Measurements from ENCODE around the gene ANXA4.
"Not testable (repeated sequence)": the region's sequence is repeated elsewhere in the genome, so short reads cannot be mapped to it uniquely, and the experiment has no call there.

Gene ANXA4

GRCh38 chr2:69762025-69762424, 20.1 kb downstream of the ANXA4 start:
- H3K36me3 ChIP-seq (ENCODE audit: control insufficient read depth, insufficient read depth, low read length), result no peaks in the 10 kb centered on the region
- H3K9ac ChIP-seq (ENCODE audit: low read length), result no peak overlapping the region
- H3K27me3 ChIP-seq (ENCODE audit: control insufficient read depth, insufficient read depth, low read length), result no peaks in the 10 kb centered on the region
- H3K4me1 ChIP-seq (ENCODE audit: control insufficient read depth, insufficient read depth, low read length), result no peaks in the 10 kb centered on the region
- no peak overlapping the region for H3K4me3 ChIP-seq (ENCODE audit: low read depth, low read length)
- no peaks in the 10 kb centered on the region for H3K9me3 ChIP-seq (ENCODE audit: control insufficient read depth, insufficient read depth, low read depth, low read length)
- no peak overlapping the region for H3K27ac ChIP-seq (ENCODE audit: low read depth, low read length)

GRCh38 chr2:69762513-69763494, 20.9 kb downstream of the ANXA4 start:
- no peaks in the 10 kb centered on the region for H3K9me3 ChIP-seq (ENCODE audit: control insufficient read depth, insufficient read depth, low read depth, low read length)
- H3K27ac ChIP-seq (ENCODE audit: low read depth, low read length), result no peak overlapping the region
- H3K36me3 ChIP-seq (ENCODE audit: control insufficient read depth, insufficient read depth, low read length), result no peaks in the 10 kb centered on the region
- no peaks in the 10 kb centered on the region for H3K27me3 ChIP-seq (ENCODE audit: control insufficient read depth, insufficient read depth, low read length)
- H3K9ac ChIP-seq (ENCODE audit: low read length), result no peak overlapping the region
- H3K4me1 ChIP-seq (ENCODE audit: control insufficient read depth, insufficient read depth, low read length), result no peaks in the 10 kb centered on the region
- H3K4me3 ChIP-seq (ENCODE audit: low read depth, low read length), result no peak overlapping the region

GRCh38 chr2:69763831-69764230, 21.9 kb downstream of the ANXA4 start:
- H3K27ac ChIP-seq (ENCODE audit: low read depth, low read length); H3K36me3 ChIP-seq (ENCODE audit: control insufficient read depth, insufficient read depth, low read length); H3K4me3 ChIP-seq (ENCODE audit: low read depth, low read length); H3K27me3 ChIP-seq (ENCODE audit: control insufficient read depth, insufficient read depth, low read length); H3K9me3 ChIP-seq (ENCODE audit: control insufficient read depth, insufficient read depth, low read depth, low read length); H3K4me1 ChIP-seq (ENCODE audit: control insufficient read depth, insufficient read depth, low read length); H3K9ac ChIP-seq (ENCODE audit: low read length): not testable (repeated sequence)

GRCh38 chr2:69764286-69765095, 22.6 kb downstream of the ANXA4 start:
- Histone ChIP-seq H3K27me3 (ENCODE audit: control insufficient read depth, insufficient read depth, low read length) (no peaks in the 10 kb centered on the region), H3K9me3 (ENCODE audit: control insufficient read depth, insufficient read depth, low read depth, low read length) (no peaks in the 10 kb centered on the region), H3K4me1 (ENCODE audit: control insufficient read depth, insufficient read depth, low read length) (no peaks in the 10 kb centered on the region), H3K27ac (ENCODE audit: low read depth, low read length) (no peak overlapping the region), H3K4me3 (ENCODE audit: low read depth, low read length) (no peak overlapping the region), H3K36me3 (ENCODE audit: control insufficient read depth, insufficient read depth, low read length) (no peaks in the 10 kb centered on the region), H3K9ac (ENCODE audit: low read length) (no peak overlapping the region)

- no peaks in the 10 kb centered on the region for H3K27me3 ChIP-seq (ENCODE audit: control insufficient read depth, insufficient read depth, low read length)
- H3K9ac ChIP-seq (ENCODE audit: low read length), result no peak overlapping the region
- H3K27ac ChIP-seq (ENCODE audit: low read depth, low read length), result no peak overlapping the region
- no peaks in the 10 kb centered on the region for H3K9me3 ChIP-seq (ENCODE audit: control insufficient read depth, insufficient read depth, low read depth, low read length)
- H3K4me3 ChIP-seq (ENCODE audit: low read depth, low read length), result no peak overlapping the region
- H3K36me3 ChIP-seq (ENCODE audit: control insufficient read depth, insufficient read depth, low read length), result no peaks in the 10 kb centered on the region
- no peaks in the 10 kb centered on the region for H3K4me1 ChIP-seq (ENCODE audit: control insufficient read depth, insufficient read depth, low read length)
These were observed 23.1 kb downstream of the ANXA4 start for GRCh38 chr2:69765096-69765380.

GRCh38 chr2:69766014-69766413, 24.1 kb downstream of the ANXA4 start:
- no peaks in the 10 kb centered on the region for H3K27me3 ChIP-seq (ENCODE audit: control insufficient read depth, insufficient read depth, low read length)
- no peak overlapping the region for H3K9ac ChIP-seq (ENCODE audit: low read length)
- peaks cover 4% of the 10 kb centered on the region; the same call in 1 of the 2 replicates for H3K4me1 ChIP-seq (ENCODE audit: control insufficient read depth, insufficient read depth, low read length)
- no peak overlapping the region for H3K27ac ChIP-seq (ENCODE audit: low read depth, low read length)
- no peaks in the 10 kb centered on the region for H3K9me3 ChIP-seq (ENCODE audit: control insufficient read depth, insufficient read depth, low read depth, low read length)
- no peak overlapping the region for H3K4me3 ChIP-seq (ENCODE audit: low read depth, low read length)
- no peaks in the 10 kb centered on the region for H3K36me3 ChIP-seq (ENCODE audit: control insufficient read depth, insufficient read depth, low read length)

- Histone ChIP-seq H3K9me3 (ENCODE audit: control insufficient read depth, insufficient read depth, low read depth, low read length) (no peaks in the 10 kb centered on the region), H3K9ac (ENCODE audit: low read length) (no peak overlapping the region), H3K27me3 (ENCODE audit: control insufficient read depth, insufficient read depth, low read length) (no peaks in the 10 kb centered on the region), H3K27ac (ENCODE audit: low read depth, low read length) (no peak overlapping the region), H3K4me3 (ENCODE audit: low read depth, low read length) (no peak overlapping the region), H3K4me1 (ENCODE audit: control insufficient read depth, insufficient read depth, low read length) (peaks cover 9% of the 10 kb centered on the region), H3K36me3 (ENCODE audit: control insufficient read depth, insufficient read depth, low read length) (no peaks in the 10 kb centered on the region)
These were observed 25.1 kb downstream of the ANXA4 start for GRCh38 chr2:69767034-69767433.

- no peak overlapping the region for H3K9ac ChIP-seq (ENCODE audit: low read length)
- no peaks in the 10 kb centered on the region for H3K27me3 ChIP-seq (ENCODE audit: control insufficient read depth, insufficient read depth, low read length)
- H3K36me3 ChIP-seq (ENCODE audit: control insufficient read depth, insufficient read depth, low read length), result no peaks in the 10 kb centered on the region
- no peak overlapping the region for H3K27ac ChIP-seq (ENCODE audit: low read depth, low read length)
- no peaks in the 10 kb centered on the region for H3K9me3 ChIP-seq (ENCODE audit: control insufficient read depth, insufficient read depth, low read depth, low read length)
- peaks cover 15% of the 10 kb centered on the region for H3K4me1 ChIP-seq (ENCODE audit: control insufficient read depth, insufficient read depth, low read length)
- no peak overlapping the region for H3K4me3 ChIP-seq (ENCODE audit: low read depth, low read length)
These were observed 26.3 kb downstream of the ANXA4 start for GRCh38 chr2:69768235-69768634.

- Histone ChIP-seq H3K27me3 (ENCODE audit: control insufficient read depth, insufficient read depth, low read length) (no peaks in the 10 kb centered on the region), H3K9ac (ENCODE audit: low read length) (no peak overlapping the region), H3K27ac (ENCODE audit: low read depth, low read length) (no peak overlapping the region), H3K4me3 (ENCODE audit: low read depth, low read length) (no peak overlapping the region), H3K9me3 (ENCODE audit: control insufficient read depth, insufficient read depth, low read depth, low read length) (no peaks in the 10 kb centered on the region), H3K4me1 (ENCODE audit: control insufficient read depth, insufficient read depth, low read length) (peaks cover 17% of the 10 kb centered on the region), H3K36me3 (ENCODE audit: control insufficient read depth, insufficient read depth, low read length) (no peaks in the 10 kb centered on the region)
These were observed 26.9 kb downstream of the ANXA4 start for GRCh38 chr2:69768789-69769188.

- Histone ChIP-seq H3K9me3 (ENCODE audit: control insufficient read depth, insufficient read depth, low read depth, low read length) (no peaks in the 10 kb centered on the region), H3K36me3 (ENCODE audit: control insufficient read depth, insufficient read depth, low read length) (no peaks in the 10 kb centered on the region), H3K4me3 (ENCODE audit: low read depth, low read length) (no peak overlapping the region), H3K27ac (ENCODE audit: low read depth, low read length) (no peak overlapping the region), H3K9ac (ENCODE audit: low read length) (no peak overlapping the region), H3K27me3 (ENCODE audit: control insufficient read depth, insufficient read depth, low read length) (no peaks in the 10 kb centered on the region), H3K4me1 (ENCODE audit: control insufficient read depth, insufficient read depth, low read length) (peaks cover 17% of the 10 kb centered on the region)
These were observed 27.3 kb downstream of the ANXA4 start for GRCh38 chr2:69769272-69769671.

- Histone ChIP-seq H3K27me3 (ENCODE audit: control insufficient read depth, insufficient read depth, low read length) (no peaks in the 10 kb centered on the region), H3K4me3 (ENCODE audit: low read depth, low read length) (no peak overlapping the region), H3K9ac (ENCODE audit: low read length) (no peak overlapping the region), H3K4me1 (ENCODE audit: control insufficient read depth, insufficient read depth, low read length) (peaks cover 17% of the 10 kb centered on the region), H3K9me3 (ENCODE audit: control insufficient read depth, insufficient read depth, low read depth, low read length) (no peaks in the 10 kb centered on the region), H3K36me3 (ENCODE audit: control insufficient read depth, insufficient read depth, low read length) (no peaks in the 10 kb centered on the region), H3K27ac (ENCODE audit: low read depth, low read length) (no peak overlapping the region)
These were observed 28.3 kb downstream of the ANXA4 start for GRCh38 chr2:69770193-69770702.
